ENCODE data around the gene SRSF7.

DNA sequence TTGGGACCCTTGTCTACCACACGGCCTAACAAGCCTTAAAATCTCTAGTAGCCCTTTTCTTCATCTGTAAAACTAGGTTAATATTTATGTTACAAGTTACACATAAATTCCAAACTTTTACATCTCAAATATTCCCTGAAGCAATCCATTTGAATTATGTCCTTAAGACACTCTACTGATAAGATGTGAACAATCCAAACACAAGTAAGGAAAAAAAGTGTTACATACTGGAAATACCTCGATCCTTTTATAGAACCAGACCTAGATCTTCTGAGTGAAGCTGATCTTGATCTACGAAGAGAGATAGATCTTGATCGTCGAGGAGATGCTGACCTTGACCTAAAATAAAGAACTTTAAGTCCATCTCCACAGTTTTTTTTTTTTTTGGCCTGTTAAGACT, 3.3 kb downstream of the SRSF7 start:
- TF ChIP-seq, protein P1, sequence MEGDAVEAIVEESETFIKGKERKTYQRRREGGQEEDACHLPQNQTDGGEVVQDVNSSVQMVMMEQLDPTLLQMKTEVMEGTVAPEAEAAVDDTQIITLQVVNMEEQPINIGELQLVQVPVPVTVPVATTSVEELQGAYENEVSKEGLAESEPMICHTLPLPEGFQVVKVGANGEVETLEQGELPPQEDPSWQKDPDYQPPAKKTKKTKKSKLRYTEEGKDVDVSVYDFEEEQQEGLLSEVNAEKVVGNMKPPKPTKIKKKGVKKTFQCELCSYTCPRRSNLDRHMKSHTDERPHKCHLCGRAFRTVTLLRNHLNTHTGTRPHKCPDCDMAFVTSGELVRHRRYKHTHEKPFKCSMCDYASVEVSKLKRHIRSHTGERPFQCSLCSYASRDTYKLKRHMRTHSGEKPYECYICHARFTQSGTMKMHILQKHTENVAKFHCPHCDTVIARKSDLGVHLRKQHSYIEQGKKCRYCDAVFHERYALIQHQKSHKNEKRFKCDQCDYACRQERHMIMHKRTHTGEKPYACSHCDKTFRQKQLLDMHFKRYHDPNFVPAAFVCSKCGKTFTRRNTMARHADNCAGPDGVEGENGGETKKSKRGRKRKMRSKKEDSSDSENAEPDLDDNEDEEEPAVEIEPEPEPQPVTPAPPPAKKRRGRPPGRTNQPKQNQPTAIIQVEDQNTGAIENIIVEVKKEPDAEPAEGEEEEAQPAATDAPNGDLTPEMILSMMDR (optimal IDR thresholded peaks at IDR 0.05 in 1 of 3, IDR thresholded peaks at IDR 0.05 in 1 of 3, conservative IDR thresholded peaks at IDR 0.05 in 1 of 3; ENCODE audit: extremely low read depth in 1 of 3, insufficient read depth in 2 of 3, low read length in 3 of 3): no peak
- TF ChIP-seq EZH2 (IDR thresholded peaks at IDR 0.05; ENCODE audit: low read length): no peak

All from keratinocyte (primary cell).